ENCODE data around the gene GRIA3. TPM values are rescaled to one million over a fixed set of nuclear protein-coding genes. Genes with fewer than 3 reads are reported as not detected.

The GRIA3 gene
- total RNA-seq, 2 experiments from 2014 or later, result not detected

DNA sequence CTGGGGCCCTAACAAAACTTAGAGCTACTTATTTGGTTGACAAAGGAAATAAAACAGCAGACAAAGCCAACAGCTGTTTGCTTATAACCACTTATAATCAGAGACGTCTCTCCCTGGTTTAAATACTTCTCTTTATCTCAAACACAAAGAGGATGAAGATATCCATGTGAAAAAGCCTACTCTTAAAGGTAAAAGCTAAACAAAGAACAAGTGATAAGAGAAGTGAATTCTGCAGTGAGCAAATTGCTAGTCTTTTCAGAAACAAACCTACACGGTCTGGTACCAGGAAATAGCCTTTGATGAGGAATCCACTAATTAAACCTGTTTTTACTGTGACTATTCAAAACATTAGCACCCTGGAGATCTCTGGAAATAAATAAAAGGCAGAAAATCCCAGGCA is 46.7 kb downstream of the GRIA3 start:
- no peak for DNase-seq
- ChIA-PET POLR2A (no interaction called here), CTCF (interaction anchor here (0.7 kb wide), 1 partner anchor 28 kb away, joined by 3 read pairs; no protein-coding TSS in a partner anchor)
- H3K27ac Mint-ChIP-seq, result no peak overlapping the region
- no peak overlapping the region for H3K4me3 Mint-ChIP-seq
- H3K4me1 Mint-ChIP-seq, result no peaks in the 10 kb centered on the region
- no peaks in the 10 kb centered on the region for H3K36me3 Mint-ChIP-seq (ENCODE audit: low read depth)
- intact Hi-C loops (cut with DNase I, micrococcal nuclease), result no loop called here
- H3K27me3 Mint-ChIP-seq, result no peaks in the 10 kb centered on the region
- ATAC-seq, result no peak
- H3K9me3 Mint-ChIP-seq (ENCODE audit: low read depth), result no peaks in the 10 kb centered on the region

DNA sequence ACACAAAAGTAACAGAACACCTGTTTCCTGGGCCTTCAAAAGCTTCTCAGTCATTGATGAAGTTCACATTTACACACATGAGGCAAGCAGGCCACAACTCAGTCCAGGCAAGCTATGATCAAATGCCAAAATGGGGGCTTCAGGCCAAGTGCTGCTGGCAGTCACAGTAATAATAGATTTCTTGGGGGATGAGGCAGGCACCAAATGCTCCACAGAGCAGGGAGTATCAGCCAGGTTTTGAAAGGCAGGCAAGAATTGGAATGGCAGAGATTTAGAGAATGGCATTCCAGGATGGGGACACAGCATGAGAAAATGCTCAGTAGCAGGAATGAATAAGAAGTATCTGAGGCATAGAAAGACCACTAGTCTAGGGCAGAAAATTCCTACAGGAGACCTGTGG is 52.8 kb downstream of the GRIA3 start:
- Mint-ChIP-seq H3K9me3 (ENCODE audit: low read depth) (no peaks in the 10 kb centered on the region), H3K36me3 (ENCODE audit: low read depth) (no peaks in the 10 kb centered on the region), H3K27me3 (no peaks in the 10 kb centered on the region), H3K27ac (no peak overlapping the region), H3K4me1 (no peaks in the 10 kb centered on the region), H3K4me3 (no peak overlapping the region)
- intact Hi-C loops (cut with DNase I, micrococcal nuclease), result no loop called here
- ChIA-PET CTCF (no interaction called here), POLR2A (no interaction called here)
- DNase-seq (no peak), ATAC-seq (no peak)

DNA sequence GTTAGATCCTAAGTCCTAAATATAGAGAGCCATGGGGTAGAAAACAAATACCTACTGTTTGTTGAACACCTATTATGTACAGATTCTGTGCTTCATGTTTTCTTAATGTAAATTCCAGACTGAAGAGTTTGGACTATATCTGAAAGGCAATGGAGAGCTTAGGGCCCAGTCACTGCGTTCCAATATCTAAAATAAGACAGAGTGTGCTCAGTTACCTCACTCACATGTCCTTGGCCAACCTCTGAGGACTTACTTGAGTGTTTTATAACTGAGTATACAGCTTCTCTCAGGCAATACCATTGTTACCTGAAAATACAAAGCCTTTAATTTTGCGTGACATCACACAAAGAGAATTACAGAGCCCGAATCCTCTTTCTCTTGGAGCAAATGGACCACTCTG is 53.2 kb downstream of the GRIA3 start:
- Mint-ChIP-seq H3K27me3 (no peaks in the 10 kb centered on the region), H3K36me3 (ENCODE audit: low read depth) (no peaks in the 10 kb centered on the region), H3K27ac (no peak overlapping the region), H3K4me3 (no peak overlapping the region), H3K9me3 (ENCODE audit: low read depth) (no peaks in the 10 kb centered on the region), H3K4me1 (no peaks in the 10 kb centered on the region)
- no peak for ATAC-seq
- CTCF ChIA-PET, result no interaction called here
- intact Hi-C loops (cut with DNase I, micrococcal nuclease), result no loop called here
- DNase-seq, result no peak
- POLR2A ChIA-PET, result no interaction called here

- CTCF ChIA-PET, result no interaction called here
- no peak overlapping the region for H3K4me3 Mint-ChIP-seq
- H3K27ac Mint-ChIP-seq, result no peak overlapping the region
- ATAC-seq (no peak), DNase-seq (no peak)
- H3K9me3 Mint-ChIP-seq (ENCODE audit: low read depth), result no peaks in the 10 kb centered on the region
- POLR2A ChIA-PET, result no interaction called here
- H3K36me3 Mint-ChIP-seq (ENCODE audit: low read depth), result no peaks in the 10 kb centered on the region
- no peaks in the 10 kb centered on the region for H3K4me1 Mint-ChIP-seq
- no peaks in the 10 kb centered on the region for H3K27me3 Mint-ChIP-seq
- intact Hi-C loops (cut with DNase I, micrococcal nuclease), result no loop called here
These were observed 70.4 kb downstream of the GRIA3 start for GRCh38 chrX:123254457-123254856.

DNA sequence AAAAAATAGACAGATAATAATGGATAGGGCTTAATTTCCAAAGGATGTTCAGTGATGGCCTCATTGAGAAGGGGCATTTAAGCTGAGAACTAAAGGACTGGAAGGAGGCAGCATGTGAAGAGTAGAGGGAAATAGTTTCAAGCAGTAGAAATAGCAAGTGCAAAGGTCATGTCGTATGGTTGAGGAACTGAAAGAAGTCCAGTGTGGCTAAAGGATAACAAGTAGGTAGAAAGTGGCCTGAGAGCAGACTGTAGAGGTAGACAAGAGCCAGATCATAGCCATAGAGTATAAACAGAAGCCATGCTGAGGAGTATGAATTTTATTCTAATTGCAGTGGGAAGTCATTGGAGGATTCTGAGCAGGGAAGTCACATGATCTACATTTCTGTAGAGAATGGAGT is 72.3 kb downstream of the GRIA3 start:
- no peak for ATAC-seq
- no peaks in the 10 kb centered on the region for H3K36me3 Mint-ChIP-seq (ENCODE audit: low read depth)

DNA sequence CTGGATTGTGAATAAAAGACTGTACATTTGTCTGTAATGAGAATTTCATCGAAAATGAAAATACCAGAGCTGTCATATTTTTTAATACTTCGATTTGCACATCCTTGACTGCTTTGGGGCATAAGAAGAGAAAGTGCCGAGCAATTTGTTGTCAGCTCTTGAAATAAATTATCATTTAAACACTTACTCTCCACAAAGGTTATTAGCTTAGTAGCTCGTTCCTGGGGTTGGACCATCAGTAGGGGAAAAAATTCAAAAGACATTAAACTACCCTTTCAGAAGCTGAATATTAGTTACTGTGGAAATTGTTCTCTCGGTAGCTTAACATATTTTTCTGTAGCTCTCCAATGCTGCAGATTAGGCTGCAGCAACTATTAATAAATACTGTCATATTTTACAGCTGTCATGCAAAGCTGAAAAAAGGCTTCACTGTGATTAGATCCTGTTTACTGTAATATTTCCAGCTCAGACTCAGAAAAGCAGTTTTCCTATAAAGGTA is 76.9 kb downstream of the GRIA3 start:
- POLR2A ChIA-PET, result no interaction called here
- no peaks in the 10 kb centered on the region for H3K36me3 Mint-ChIP-seq (ENCODE audit: low read depth)
- no peak overlapping the region for H3K4me3 Mint-ChIP-seq
- H3K27me3 Mint-ChIP-seq, result no peaks in the 10 kb centered on the region
- no peak overlapping the region for H3K27ac Mint-ChIP-seq
- intact Hi-C loops (cut with DNase I, micrococcal nuclease), result no loop called here
- CTCF ChIA-PET, result no interaction called here
- H3K4me1 Mint-ChIP-seq, result no peaks in the 10 kb centered on the region
- H3K9me3 Mint-ChIP-seq (ENCODE audit: low read depth), result no peaks in the 10 kb centered on the region
- ATAC-seq, result no peak
- no peak for DNase-seq

More for the DNA sequence above, 72.3 kb downstream of the GRIA3 start:
- ChIA-PET POLR2A (no interaction called here), CTCF (no interaction called here)
- DNase-seq, result no peak
- Mint-ChIP-seq H3K9me3 (ENCODE audit: low read depth) (no peaks in the 10 kb centered on the region), H3K4me3 (no peak overlapping the region), H3K27me3 (no peaks in the 10 kb centered on the region), H3K27ac (no peak overlapping the region), H3K4me1 (no peaks in the 10 kb centered on the region)
- intact Hi-C loops (cut with DNase I, micrococcal nuclease), result no loop called here

DNA sequence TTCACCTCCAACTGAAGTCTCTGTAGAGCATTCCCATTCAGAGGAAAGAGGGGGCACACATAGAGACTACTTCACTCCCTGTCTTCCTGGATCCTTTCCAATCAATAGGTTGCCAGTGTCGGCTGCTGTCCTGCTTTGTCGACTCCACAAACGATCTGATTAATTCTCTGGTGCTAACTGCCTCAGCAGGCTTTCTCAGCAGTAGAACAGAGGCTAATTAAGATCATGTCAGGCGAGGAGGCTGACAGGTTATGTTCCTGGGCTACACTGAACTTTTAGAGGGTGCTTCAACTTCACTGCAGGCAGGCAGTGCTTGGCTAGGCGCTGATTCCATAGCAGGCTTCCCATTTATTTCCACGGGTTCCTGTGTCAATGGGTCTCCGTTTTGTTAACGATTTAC is 79.2 kb downstream of the GRIA3 start:
- ChIA-PET CTCF (no interaction called here), POLR2A (no interaction called here)
- Mint-ChIP-seq H3K9me3 (ENCODE audit: low read depth) (no peaks in the 10 kb centered on the region), H3K36me3 (ENCODE audit: low read depth) (no peaks in the 10 kb centered on the region), H3K27ac (no peak overlapping the region), H3K4me3 (no peak overlapping the region), H3K27me3 (no peaks in the 10 kb centered on the region), H3K4me1 (no peaks in the 10 kb centered on the region)
- no peak for DNase-seq
- no peak for ATAC-seq
- intact Hi-C loops (cut with DNase I, micrococcal nuclease), result no loop called here

- H3K36me3 Mint-ChIP-seq (ENCODE audit: low read depth), result no peaks in the 10 kb centered on the region
- ChIA-PET POLR2A (no interaction called here), CTCF (no interaction called here)
- intact Hi-C loops (cut with DNase I, micrococcal nuclease), result no loop called here
- H3K27me3 Mint-ChIP-seq, result no peaks in the 10 kb centered on the region
- H3K4me1 Mint-ChIP-seq, result no peaks in the 10 kb centered on the region
- DNase-seq (no peak), ATAC-seq (no peak)
- H3K27ac Mint-ChIP-seq, result no peak overlapping the region
- H3K9me3 Mint-ChIP-seq (ENCODE audit: low read depth), result no peaks in the 10 kb centered on the region
- H3K4me3 Mint-ChIP-seq, result no peak overlapping the region
These were observed 79.7 kb downstream of the GRIA3 start for GRCh38 chrX:123263747-123264146.

DNA sequence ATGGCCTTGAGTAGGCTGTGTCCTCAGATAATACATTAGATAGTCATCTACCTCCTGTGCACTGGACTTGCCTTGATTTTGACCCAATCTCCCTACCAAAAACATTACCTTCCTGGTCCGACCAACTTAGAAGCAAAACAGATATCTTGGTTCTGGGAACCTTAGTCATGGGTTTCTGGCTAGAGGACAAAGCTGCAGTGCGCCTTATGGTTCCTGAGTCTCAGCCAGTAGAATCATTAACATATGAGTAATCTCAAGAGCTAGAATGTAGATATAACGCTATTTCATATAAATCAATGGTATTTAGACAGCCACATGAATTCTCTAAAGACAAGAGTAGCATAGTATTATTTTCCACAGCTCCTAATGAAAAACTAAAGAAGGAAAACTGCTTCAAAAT is 83.1 kb downstream of the GRIA3 start:
- DNase-seq, result no peak
- no peak overlapping the region for H3K4me3 Mint-ChIP-seq
- ChIA-PET POLR2A (no interaction called here), CTCF (no interaction called here)
- intact Hi-C loops (cut with DNase I, micrococcal nuclease), result no loop called here
- no peak for ATAC-seq
- H3K36me3 Mint-ChIP-seq (ENCODE audit: low read depth), result no peaks in the 10 kb centered on the region
- no peaks in the 10 kb centered on the region for H3K9me3 Mint-ChIP-seq (ENCODE audit: low read depth)
- no peaks in the 10 kb centered on the region for H3K27me3 Mint-ChIP-seq
- no peaks in the 10 kb centered on the region for H3K4me1 Mint-ChIP-seq
- no peak overlapping the region for H3K27ac Mint-ChIP-seq

DNA sequence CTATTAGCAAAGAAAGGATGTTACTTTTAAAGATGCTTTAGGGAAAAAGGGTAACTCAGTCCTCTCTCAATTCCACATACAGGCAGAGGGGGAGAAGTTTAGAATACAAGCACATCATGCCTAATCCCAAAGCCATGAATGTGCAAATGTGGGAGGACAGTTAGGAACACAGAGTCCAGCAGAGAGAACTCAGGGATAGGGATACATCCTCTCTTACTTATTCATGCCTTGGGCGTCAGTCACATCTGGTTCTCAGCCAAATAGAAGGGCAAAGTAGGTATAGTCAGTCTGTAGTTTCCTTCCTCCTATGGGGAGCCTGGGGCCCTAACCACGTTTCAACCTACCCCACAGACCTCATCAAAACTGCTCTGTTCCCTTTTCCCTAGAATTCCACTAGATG is 87.8 kb downstream of the GRIA3 start:
- CTCF ChIA-PET, result no interaction called here
- Mint-ChIP-seq H3K4me1 (no peaks in the 10 kb centered on the region), H3K27ac (no peak overlapping the region), H3K4me3 (no peak overlapping the region), H3K27me3 (no peaks in the 10 kb centered on the region), H3K9me3 (ENCODE audit: low read depth) (no peaks in the 10 kb centered on the region), H3K36me3 (ENCODE audit: low read depth) (no peaks in the 10 kb centered on the region)
- DNase-seq (no peak), ATAC-seq (no peak)
- intact Hi-C loops (cut with DNase I, micrococcal nuclease), result no loop called here
- POLR2A ChIA-PET, result no interaction called here

- no peaks in the 10 kb centered on the region for H3K27me3 Mint-ChIP-seq
- H3K9me3 Mint-ChIP-seq (ENCODE audit: low read depth), result no peaks in the 10 kb centered on the region
- H3K27ac Mint-ChIP-seq, result no peak overlapping the region
- H3K36me3 Mint-ChIP-seq (ENCODE audit: low read depth), result no peaks in the 10 kb centered on the region
- no peak overlapping the region for H3K4me3 Mint-ChIP-seq
- CTCF ChIA-PET, result no interaction called here
- intact Hi-C loops (cut with DNase I, micrococcal nuclease), result no loop called here
- DNase-seq, result no peak
- no peaks in the 10 kb centered on the region for H3K4me1 Mint-ChIP-seq
- ATAC-seq, result no peak
- POLR2A ChIA-PET, result no interaction called here
These were observed 88.6 kb downstream of the GRIA3 start for GRCh38 chrX:123272630-123273029.

GRCh38 chrX:123274796-123275195 is 90.7 kb downstream of the GRIA3 start:
- no peak overlapping the region for H3K27ac Mint-ChIP-seq
- ChIA-PET POLR2A (no interaction called here), CTCF (no interaction called here)
- no peak for ATAC-seq
- no peaks in the 10 kb centered on the region for H3K36me3 Mint-ChIP-seq (ENCODE audit: low read depth)
- H3K4me1 Mint-ChIP-seq, result no peaks in the 10 kb centered on the region
- no peaks in the 10 kb centered on the region for H3K27me3 Mint-ChIP-seq
- no peaks in the 10 kb centered on the region for H3K9me3 Mint-ChIP-seq (ENCODE audit: low read depth)
- no peak overlapping the region for H3K4me3 Mint-ChIP-seq
- no peak for DNase-seq
- intact Hi-C loops (cut with DNase I, micrococcal nuclease), result no loop called here

- no peak overlapping the region for H3K27ac Mint-ChIP-seq
- no peak overlapping the region for H3K4me3 Mint-ChIP-seq
- DNase-seq (no peak), ATAC-seq (no peak)
- intact Hi-C loops (cut with DNase I, micrococcal nuclease), result no loop called here
- CTCF ChIA-PET, result no interaction called here
- POLR2A ChIA-PET, result no interaction called here
- no peaks in the 10 kb centered on the region for H3K27me3 Mint-ChIP-seq
- no peaks in the 10 kb centered on the region for H3K36me3 Mint-ChIP-seq (ENCODE audit: low read depth)
- no peaks in the 10 kb centered on the region for H3K4me1 Mint-ChIP-seq
- no peaks in the 10 kb centered on the region for H3K9me3 Mint-ChIP-seq (ENCODE audit: low read depth)
These were observed 93.3 kb downstream of the GRIA3 start for GRCh38 chrX:123277347-123277746.

Data from activated CD4-positive, alpha-beta T cell treated with anti-CD3 and anti-CD28 coated beads for 36 hours (primary cell).